ENCODE results near the gene CBFA2T3.
"Not testable (repeated sequence)": the region's sequence is repeated elsewhere in the genome, so short reads cannot be mapped to it uniquely, and the experiment has no call there.

The CBFA2T3 gene

DNA sequence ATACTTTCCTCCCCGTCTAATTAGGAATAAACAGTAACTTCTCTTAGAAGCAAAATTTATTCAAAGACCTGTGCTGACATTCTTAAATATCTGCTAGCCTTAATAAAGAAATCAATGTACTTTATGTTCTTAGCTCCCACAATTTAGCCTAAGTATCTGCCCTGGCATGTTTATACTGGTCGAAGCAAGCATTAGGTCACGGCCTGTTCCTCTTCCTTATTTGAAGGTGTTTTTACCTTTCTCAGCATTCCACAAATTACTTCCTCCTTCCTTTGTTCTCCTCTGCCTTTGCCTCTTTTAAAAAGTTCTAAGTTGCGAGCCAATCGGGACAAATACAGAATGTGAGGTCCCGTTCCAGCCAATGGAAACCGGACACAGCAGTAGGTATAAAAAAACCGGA is 58.1 kb downstream of the CBFA2T3 start:
- not testable (repeated sequence) for H3K4me3 ChIP-seq (ENCODE audit: low read length); H3K27ac ChIP-seq (ENCODE audit: low read length); H3K27me3 ChIP-seq (ENCODE audit: insufficient read depth, low read length); H3K36me3 ChIP-seq (ENCODE audit: insufficient read depth, low read depth, low read length); H3K4me1 ChIP-seq (ENCODE audit: insufficient read depth, low read length); H3K9me3 ChIP-seq (ENCODE audit: insufficient read depth, low read depth, low read length); H3K9ac ChIP-seq (ENCODE audit: low read depth, low read length)

DNA sequence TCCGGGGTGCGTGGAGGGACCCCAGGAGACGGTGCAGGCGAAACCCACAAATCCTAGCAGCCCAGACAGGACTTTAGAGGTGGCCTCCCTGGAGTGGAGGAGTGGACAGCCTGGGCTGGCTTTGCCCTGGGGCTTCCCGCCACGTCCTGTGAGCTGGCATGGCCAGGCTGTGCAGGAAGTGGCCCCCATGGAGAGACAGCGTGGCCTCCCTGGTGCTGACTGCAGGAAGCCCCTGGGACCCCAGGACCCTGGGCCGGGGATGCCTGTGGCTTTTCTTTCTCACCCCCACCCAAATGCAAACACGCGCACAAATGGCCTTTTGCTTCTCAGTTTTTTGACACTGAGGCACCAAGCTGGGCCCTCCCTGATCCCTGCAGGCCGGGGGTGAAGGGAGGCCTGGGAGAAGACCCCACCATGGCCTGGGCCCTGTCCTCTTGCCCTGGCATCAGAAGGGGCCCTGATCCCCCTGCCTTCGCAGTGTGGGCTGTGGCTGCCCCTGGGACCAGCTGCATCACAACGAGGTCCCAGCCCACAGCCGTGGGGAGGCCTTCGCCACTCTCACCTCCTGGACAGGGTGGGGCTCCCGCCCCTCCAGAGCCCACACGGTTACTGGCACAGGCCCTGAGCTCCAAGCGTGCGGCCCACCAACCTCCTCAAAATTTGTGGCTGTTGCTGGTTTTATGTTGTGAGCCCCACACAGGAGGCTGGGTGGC is 58.9 kb downstream of the CBFA2T3 start:
- Histone ChIP-seq H3K4me1 (ENCODE audit: insufficient read depth, low read length) (no peaks in the 10 kb centered on the region), H3K9me3 (ENCODE audit: insufficient read depth, low read depth, low read length) (peaks cover 3% of the 10 kb centered on the region; the same call in 1 of the 2 replicates), H3K4me3 (ENCODE audit: low read length) (no peak overlapping the region), H3K27ac (ENCODE audit: low read length) (no peak overlapping the region), H3K27me3 (ENCODE audit: insufficient read depth, low read length) (no peaks in the 10 kb centered on the region), H3K9ac (ENCODE audit: low read depth, low read length) (no peak overlapping the region), H3K36me3 (ENCODE audit: insufficient read depth, low read depth, low read length) (no peaks in the 10 kb centered on the region)

DNA sequence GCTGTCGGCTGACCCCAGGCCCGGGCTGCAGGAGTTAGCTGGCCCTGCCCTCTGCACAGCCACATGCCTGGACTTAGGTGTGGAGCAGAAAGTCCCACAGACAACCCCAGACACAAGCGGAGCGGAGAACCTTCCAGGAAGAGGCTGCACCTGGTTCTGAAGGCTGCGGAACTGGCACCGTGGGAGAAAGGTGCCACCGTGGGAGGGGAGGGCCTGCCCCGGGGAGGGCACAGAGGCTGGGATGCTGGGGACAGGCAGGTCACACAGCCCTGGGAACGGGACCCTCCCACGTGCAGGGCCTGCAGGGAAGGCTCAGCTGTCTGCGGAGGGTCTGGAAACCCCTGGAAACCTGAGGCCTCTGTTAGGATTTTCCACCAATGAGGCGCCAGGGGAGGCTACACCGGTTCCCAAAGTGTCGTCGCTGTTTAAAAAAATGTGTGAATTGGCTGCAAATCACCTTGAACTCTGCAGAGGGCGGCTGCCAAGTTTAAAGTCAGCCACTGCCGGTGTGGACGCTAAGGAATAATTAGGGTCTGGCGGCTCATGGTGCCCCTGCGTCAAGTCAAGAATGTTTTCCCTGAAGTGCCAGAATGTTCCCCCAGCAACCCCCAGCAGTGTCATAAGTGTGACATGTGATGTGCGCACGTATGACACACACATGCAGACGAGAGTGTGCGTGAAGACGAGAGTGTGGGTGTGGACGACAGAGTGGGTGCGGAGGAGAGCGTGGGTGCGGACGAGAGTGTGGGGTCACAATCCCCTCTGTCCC is 59.7 kb downstream of the CBFA2T3 start:
- H3K27me3 ChIP-seq (ENCODE audit: insufficient read depth, low read length) = no peaks in the 10 kb centered on the region
- H3K4me1 ChIP-seq (ENCODE audit: insufficient read depth, low read length) = no peaks in the 10 kb centered on the region
- H3K9me3 ChIP-seq (ENCODE audit: insufficient read depth, low read depth, low read length) = peaks cover 3% of the 10 kb centered on the region; the same call in 1 of the 2 replicates
- H3K36me3 ChIP-seq (ENCODE audit: insufficient read depth, low read depth, low read length) = no peaks in the 10 kb centered on the region
- no peak overlapping the region for H3K9ac ChIP-seq (ENCODE audit: low read depth, low read length)
- no peak overlapping the region for H3K27ac ChIP-seq (ENCODE audit: low read length)
- no peak overlapping the region for H3K4me3 ChIP-seq (ENCODE audit: low read length)

DNA sequence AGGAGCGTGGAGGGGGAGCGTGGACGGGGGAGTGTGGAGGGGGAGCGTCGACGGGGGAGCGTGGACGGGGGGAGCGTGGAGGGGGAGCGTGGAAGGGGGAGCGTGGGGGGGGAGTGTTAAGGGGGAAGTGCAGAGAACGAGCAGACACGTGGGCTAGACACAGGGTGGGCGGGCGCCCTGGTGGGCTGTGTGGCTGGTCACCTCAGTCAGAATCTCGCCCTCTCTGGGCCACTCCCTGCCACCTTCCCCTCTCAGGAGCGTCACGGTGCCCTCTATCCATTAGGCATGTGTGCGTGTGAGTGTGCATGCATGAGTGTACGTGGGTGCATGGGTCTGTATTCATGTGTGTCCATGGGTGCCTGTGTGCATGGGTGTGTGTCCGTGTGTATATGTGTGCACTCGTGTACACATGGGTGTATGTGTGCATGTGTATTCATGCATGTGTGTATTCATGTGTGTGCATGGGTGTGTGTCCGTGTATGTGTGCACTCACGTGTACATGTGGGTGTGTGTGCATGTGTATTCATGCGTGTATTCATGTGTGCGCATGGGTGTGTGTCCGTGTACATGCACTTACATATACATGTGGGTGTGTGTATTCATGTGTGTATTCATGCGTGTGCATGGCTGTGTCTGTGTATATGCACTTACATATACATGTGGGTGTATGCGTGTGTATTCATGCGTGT is 61.2 kb downstream of the CBFA2T3 start:
- Histone ChIP-seq H3K4me3 (ENCODE audit: low read length) (no peak overlapping the region), H3K9ac (ENCODE audit: low read depth, low read length) (no peak overlapping the region), H3K4me1 (ENCODE audit: insufficient read depth, low read length) (no peaks in the 10 kb centered on the region)

DNA sequence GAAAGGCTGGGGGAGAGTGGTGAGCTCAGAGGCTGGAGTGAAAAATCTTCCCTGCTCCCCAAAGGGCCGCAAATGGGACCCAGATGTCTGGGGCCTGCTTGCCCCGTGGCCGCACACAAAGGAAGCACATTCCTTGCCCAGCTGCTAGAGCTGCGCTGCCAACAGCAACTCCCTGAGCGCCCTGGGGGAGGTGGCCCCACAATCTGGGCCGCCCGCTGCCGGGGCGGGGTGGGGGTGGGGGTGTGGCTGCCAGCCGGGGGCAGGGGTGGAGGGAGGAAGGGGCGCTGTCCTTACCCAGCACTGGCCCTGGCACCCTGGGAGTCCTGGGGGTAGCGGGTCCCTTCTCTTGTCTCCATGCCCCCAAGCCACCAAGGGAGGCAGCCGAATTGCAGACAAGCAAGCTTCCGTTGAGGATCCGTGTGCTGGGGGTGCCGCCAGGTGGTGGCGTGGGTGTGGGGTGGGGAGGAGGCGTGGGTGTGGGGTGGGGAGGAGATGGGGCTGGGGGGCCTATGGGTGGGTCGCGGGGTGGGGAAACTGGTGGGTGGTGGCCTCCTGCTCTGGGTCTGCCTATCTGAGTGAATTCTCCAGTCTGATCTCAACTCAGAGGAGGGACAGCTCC is 62.1 kb downstream of the CBFA2T3 start:
- no peak overlapping the region for H3K4me3 ChIP-seq (ENCODE audit: low read length)
- peaks cover 3% of the 10 kb centered on the region; the same call in 1 of the 2 replicates for H3K9me3 ChIP-seq (ENCODE audit: insufficient read depth, low read depth, low read length)
- H3K27me3 ChIP-seq (ENCODE audit: insufficient read depth, low read length) = no peaks in the 10 kb centered on the region
- no peak overlapping the region for H3K27ac ChIP-seq (ENCODE audit: low read length)
- H3K4me1 ChIP-seq (ENCODE audit: insufficient read depth, low read length) = no peaks in the 10 kb centered on the region
- H3K9ac ChIP-seq (ENCODE audit: low read depth, low read length) = no peak overlapping the region
- H3K36me3 ChIP-seq (ENCODE audit: insufficient read depth, low read depth, low read length) = no peaks in the 10 kb centered on the region

More for the DNA sequence above, 61.2 kb downstream of the CBFA2T3 start:
- Histone ChIP-seq H3K27me3 (ENCODE audit: insufficient read depth, low read length) (no peaks in the 10 kb centered on the region), H3K36me3 (ENCODE audit: insufficient read depth, low read depth, low read length) (no peaks in the 10 kb centered on the region), H3K27ac (ENCODE audit: low read length) (no peak overlapping the region), H3K9me3 (ENCODE audit: insufficient read depth, low read depth, low read length) (peaks cover 3% of the 10 kb centered on the region; the same call in 1 of the 2 replicates)

DNA sequence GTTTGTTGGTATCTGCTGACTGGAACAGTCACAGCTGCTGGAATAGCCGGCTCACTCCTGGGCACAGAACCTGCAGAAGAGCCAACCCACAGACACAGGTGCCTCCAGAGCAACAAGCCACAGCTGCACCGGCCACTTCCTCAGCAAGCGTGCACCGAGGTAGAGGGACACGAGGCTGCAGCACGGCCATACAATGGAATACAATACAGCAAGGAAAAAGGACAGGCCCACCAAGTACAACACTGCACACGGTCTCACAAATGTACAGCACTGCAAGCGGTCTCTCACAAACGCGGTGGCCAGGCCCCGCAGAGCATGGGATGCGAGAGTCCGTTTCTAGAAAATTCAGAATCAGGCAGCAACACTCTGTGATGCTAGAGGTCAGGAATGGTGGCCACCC is 63.1 kb downstream of the CBFA2T3 start:
- H3K36me3 ChIP-seq (ENCODE audit: insufficient read depth, low read depth, low read length) = no peaks in the 10 kb centered on the region
- peaks cover 3% of the 10 kb centered on the region; the same call in 1 of the 2 replicates for H3K9me3 ChIP-seq (ENCODE audit: insufficient read depth, low read depth, low read length)
- H3K27ac ChIP-seq (ENCODE audit: low read length) = no peak overlapping the region
- H3K4me1 ChIP-seq (ENCODE audit: insufficient read depth, low read length) = no peaks in the 10 kb centered on the region
- H3K27me3 ChIP-seq (ENCODE audit: insufficient read depth, low read length) = no peaks in the 10 kb centered on the region
- no peak overlapping the region for H3K4me3 ChIP-seq (ENCODE audit: low read length)
- no peak overlapping the region for H3K9ac ChIP-seq (ENCODE audit: low read depth, low read length)

DNA sequence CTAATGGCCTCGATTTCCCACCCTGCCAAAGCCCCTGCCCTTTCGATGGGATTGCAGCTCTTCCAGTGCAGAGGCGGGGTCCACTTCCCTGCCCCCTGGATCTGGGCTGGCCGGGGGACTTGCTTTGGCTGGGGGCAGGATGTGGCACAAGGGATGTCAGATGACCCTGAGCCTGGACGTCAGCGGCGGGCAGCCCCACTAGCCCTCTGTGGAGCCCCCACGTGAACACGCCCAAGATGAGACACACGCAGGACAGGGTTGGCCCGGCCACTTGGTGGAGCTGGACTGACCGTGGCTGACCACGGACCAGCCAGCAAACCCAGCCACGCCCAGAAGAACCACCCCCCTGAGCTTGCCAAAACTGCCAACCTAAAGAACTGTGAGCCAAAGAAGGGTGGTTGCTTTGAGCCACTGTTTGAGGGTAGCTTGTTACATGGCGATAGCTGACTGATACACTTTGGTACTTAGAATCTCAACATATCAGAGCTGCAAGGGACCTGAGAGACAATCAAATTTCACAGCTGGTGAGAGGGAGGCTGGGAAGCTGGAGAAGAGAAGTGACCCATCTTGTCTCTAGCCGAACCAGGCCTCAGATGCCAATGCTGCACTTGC is 63.9 kb downstream of the CBFA2T3 start:
- H3K9me3 ChIP-seq (ENCODE audit: insufficient read depth, low read depth, low read length) = peaks cover 3% of the 10 kb centered on the region; the same call in 1 of the 2 replicates
- no peak overlapping the region for H3K4me3 ChIP-seq (ENCODE audit: low read length)
- no peaks in the 10 kb centered on the region for H3K36me3 ChIP-seq (ENCODE audit: insufficient read depth, low read depth, low read length)
- H3K4me1 ChIP-seq (ENCODE audit: insufficient read depth, low read length) = no peaks in the 10 kb centered on the region
- no peak overlapping the region for H3K27ac ChIP-seq (ENCODE audit: low read length)
- no peak overlapping the region for H3K9ac ChIP-seq (ENCODE audit: low read depth, low read length)
- H3K27me3 ChIP-seq (ENCODE audit: insufficient read depth, low read length) = no peaks in the 10 kb centered on the region

DNA sequence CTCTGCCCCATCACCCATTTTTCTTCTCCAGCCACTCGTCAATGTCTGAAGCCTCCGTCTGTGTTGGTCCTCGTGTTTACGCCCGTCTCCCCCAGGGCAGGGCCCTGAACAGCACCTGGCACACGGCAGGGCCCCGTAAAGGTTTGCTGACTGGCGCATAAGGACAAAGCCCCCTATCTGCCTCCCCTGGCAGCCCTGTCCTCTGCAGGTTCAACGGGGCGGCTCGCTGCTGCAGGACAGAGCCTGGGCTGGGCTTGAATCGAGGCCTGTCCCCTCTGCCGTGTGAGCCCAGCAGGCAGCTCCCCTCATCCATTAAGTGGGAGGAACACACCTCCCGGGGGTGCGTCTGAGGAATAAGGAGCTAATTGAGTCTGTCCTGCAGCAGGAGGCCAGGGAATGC is 64.5 kb downstream of the CBFA2T3 start:
- no peaks in the 10 kb centered on the region for H3K36me3 ChIP-seq (ENCODE audit: insufficient read depth, low read depth, low read length)
- H3K4me3 ChIP-seq (ENCODE audit: low read length) = no peak overlapping the region
- no peaks in the 10 kb centered on the region for H3K27me3 ChIP-seq (ENCODE audit: insufficient read depth, low read length)
- no peak overlapping the region for H3K9ac ChIP-seq (ENCODE audit: low read depth, low read length)
- H3K9me3 ChIP-seq (ENCODE audit: insufficient read depth, low read depth, low read length) = peaks cover 3% of the 10 kb centered on the region; the same call in 1 of the 2 replicates
- no peak overlapping the region for H3K27ac ChIP-seq (ENCODE audit: low read length)
- no peaks in the 10 kb centered on the region for H3K4me1 ChIP-seq (ENCODE audit: insufficient read depth, low read length)

DNA sequence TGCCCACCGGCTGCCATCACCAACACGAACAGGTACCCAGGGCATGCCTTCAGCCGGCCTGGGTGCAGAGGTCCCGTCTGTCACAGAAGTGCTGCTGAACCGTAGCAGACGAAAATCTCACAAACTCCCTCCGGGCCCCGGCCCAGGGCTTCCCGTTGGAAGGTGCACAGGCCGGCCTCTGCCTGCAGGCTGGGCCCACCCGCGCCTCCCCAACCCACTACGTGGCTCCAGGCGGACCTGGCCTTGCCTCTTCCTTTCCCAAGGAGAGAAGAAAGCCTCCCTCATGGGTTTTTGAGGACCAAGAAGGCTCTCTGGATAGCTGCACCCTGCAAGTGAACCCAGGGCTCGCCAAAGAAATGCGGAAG is 65.1 kb downstream of the CBFA2T3 start:
- Histone ChIP-seq H3K36me3 (ENCODE audit: insufficient read depth, low read depth, low read length) (no peaks in the 10 kb centered on the region), H3K27me3 (ENCODE audit: insufficient read depth, low read length) (no peaks in the 10 kb centered on the region), H3K27ac (ENCODE audit: low read length) (no peak overlapping the region), H3K9me3 (ENCODE audit: insufficient read depth, low read depth, low read length) (peaks cover 3% of the 10 kb centered on the region; the same call in 1 of the 2 replicates), H3K4me3 (ENCODE audit: low read length) (no peak overlapping the region), H3K4me1 (ENCODE audit: insufficient read depth, low read length) (no peaks in the 10 kb centered on the region), H3K9ac (ENCODE audit: low read depth, low read length) (no peak overlapping the region)

DNA sequence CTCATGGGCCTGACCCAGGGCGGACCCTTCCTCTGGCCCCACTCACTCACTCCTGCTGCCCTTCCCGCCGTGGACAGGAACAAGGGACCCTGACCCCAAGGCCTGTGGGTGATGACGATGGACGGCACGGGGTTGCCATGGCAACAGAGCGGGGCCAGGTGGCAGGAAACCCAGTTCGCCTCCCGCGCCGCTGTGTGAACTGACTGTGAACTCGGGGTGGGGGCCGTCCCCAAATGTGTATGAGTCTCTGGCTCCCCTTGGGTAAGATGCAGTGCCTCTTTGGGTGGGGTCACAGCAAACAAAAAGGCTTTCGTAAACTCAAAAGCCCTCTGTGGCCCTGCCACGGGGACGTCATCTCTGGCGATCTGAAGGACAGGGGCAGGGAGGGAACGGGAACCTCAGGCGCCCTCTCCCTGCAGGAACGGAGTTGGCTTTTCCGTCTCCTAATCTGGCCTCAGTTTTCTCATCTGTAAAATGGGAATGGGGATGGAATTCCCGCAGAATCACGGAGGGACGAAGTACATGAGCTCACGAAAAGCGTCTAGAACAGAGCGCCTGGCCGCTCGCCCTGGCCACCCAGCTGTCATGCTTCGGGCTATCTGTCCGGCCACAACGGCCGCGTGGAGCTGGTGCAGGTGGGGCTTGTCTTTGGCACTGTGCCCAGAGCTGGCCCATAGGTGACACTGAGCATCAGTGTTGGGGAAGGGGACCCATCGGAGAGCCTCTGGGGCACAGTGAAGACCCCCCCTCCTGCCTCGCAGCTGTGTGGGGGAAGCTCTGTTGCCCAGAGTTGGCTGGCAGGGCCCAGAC is 65.7 kb downstream of the CBFA2T3 start:
- Histone ChIP-seq H3K4me1 (ENCODE audit: insufficient read depth, low read length) (no peaks in the 10 kb centered on the region), H3K4me3 (ENCODE audit: low read length) (no peak overlapping the region), H3K27me3 (ENCODE audit: insufficient read depth, low read length) (no peaks in the 10 kb centered on the region), H3K9me3 (ENCODE audit: insufficient read depth, low read depth, low read length) (peaks cover 3% of the 10 kb centered on the region; the same call in 1 of the 2 replicates), H3K27ac (ENCODE audit: low read length) (no peak overlapping the region), H3K9ac (ENCODE audit: low read depth, low read length) (no peak overlapping the region), H3K36me3 (ENCODE audit: insufficient read depth, low read depth, low read length) (no peaks in the 10 kb centered on the region)
